Stimulated activated naive B cell treated with anti-CD40 and anti-IgM and Interleukin-4, amounts not matched to agents 10 μg/mL and 1 μg/mL and 100 μg/mL, for 72 hours (primary cell): ENCODE data around the gene MSI2.
"Not testable (repeated sequence)": the region's sequence is repeated elsewhere in the genome, so short reads cannot be mapped to it uniquely, and the experiment has no call there.

Experiments used
- ATAC-seq, 2 donors: fragments of 150-1000 bp; cut with Tn5 transposase; replicated peaks; 2 replicates each; pipeline ENCODE4 v1.10.0; 2021; ENCODE audit warnings: moderate library complexity in 1 of 2
- DNase-seq: peaks from one replicate; pipeline ENCODE4 v3.0.0; 2021
- H3K27ac Mint-ChIP-seq: one replicate; pipeline ENCODE4 v1.8.0; 2022; ENCODE audit warnings: mild to moderate bottlenecking, mixed read lengths
- H3K27me3 Mint-ChIP-seq, 2 donors: one replicate each; pipeline ENCODE4 v1.8.0; 2022; ENCODE audit warnings: mixed read lengths in 2 of 2
- H3K36me3 Mint-ChIP-seq, 2 donors: one replicate each; pipeline ENCODE4 v1.8.0; 2022; ENCODE audit warnings: mixed read lengths in 2 of 2, mild to moderate bottlenecking in 1 of 2
- H3K4me1 Mint-ChIP-seq, 2 donors: one replicate each; pipeline ENCODE4 v1.8.0; 2022; ENCODE audit warnings: mixed read lengths in 2 of 2, mild to moderate bottlenecking in 1 of 2
- H3K4me3 Mint-ChIP-seq, 2 donors: one replicate each; pipeline ENCODE4 v1.8.0; 2022; ENCODE audit warnings: mild to moderate bottlenecking in 2 of 2, mixed read lengths in 2 of 2, moderate library complexity in 1 of 2
- H3K9me3 Mint-ChIP-seq, 2 donors: one replicate each; pipeline ENCODE4 v1.8.0; 2022; ENCODE audit warnings: mixed read lengths in 2 of 2, mild to moderate bottlenecking in 1 of 2

Gene MSI2

DNA sequence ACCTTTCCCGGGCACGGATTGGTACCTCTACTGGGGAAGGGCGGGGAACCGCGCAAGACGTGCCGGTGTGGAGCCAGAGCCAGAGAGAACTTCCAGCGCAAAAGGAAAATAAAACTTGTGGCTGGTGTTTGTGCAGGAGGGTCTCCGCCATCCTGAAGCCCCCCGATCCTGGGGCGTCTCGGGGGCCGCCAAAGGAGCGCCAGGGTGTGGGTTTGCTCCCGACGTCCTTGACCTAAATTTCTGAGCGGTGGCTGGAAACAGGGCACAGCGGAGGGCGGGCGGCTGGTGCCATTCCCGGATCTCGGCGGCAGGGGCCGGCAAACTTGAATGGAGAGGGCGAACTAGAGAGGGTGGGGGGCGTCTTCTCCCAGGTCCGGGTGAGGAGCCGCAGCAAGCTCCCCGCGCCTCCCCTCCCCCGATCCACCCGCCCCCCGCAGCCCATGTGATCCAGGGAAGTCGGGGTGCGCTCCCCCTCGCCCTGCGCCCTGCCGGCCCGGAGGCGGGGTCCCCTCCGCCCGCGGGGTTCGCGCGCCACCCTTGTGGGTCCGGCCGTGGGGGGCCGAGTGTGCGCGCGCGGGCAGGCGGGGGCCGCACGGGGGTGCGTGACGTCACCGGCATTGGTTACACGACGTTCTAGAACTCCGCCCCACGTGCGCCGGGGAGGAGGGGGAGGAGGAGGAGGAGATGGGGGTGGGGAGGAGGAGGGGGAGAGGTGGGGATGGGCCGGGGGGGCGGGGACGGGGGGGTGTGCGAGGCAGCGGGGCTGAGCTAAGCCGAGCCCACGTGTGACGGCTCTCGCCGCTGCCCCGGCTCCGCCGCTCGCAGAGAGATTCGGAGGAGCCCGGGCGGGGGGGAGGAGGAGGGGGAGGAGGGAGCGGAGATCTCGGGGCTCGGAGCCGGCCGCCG, at the start of gene MSI2:
MSI2 (plus strand) TSS at position 748 of the 906 bp plus-strand sequence. CDS start 220 bp downstream, outside the sequence.
- no peaks in the 10 kb centered on the region for H3K27me3 Mint-ChIP-seq

DNA sequence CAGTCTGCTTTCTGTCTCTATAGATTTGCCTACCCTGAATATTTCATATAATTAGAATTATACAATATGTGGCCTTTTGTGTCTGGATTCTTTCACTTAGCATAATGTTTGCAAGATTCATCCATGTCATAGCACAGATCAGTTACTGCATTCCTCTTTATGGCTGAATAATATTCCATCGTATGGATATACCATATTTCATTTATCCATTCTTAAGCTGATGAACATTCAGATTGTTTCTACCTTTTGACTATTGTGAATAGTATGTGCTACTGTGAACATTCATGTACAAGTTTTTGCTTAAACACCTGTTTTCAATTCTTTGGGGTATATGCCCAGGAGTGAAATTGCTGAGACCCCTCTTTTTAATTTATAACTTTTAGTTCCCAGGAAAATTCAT, 49.4 kb upstream of the MSI2 start:
- DNase-seq (no peak), ATAC-seq (no peak)
- H3K9me3 Mint-ChIP-seq, result no peaks in the 10 kb centered on the region
- no peak overlapping the region for H3K4me3 Mint-ChIP-seq
- no peak overlapping the region for H3K27ac Mint-ChIP-seq
- no peaks in the 10 kb centered on the region for H3K36me3 Mint-ChIP-seq
- H3K27me3 Mint-ChIP-seq, result peaks cover 7 to 13% of the 10 kb centered on the region in 2 donors
- H3K4me1 Mint-ChIP-seq, result no peaks in the 10 kb centered on the region

More for the DNA sequence above, at the start of gene MSI2:
- H3K9me3 Mint-ChIP-seq, result peaks cover 1 to 4% of the 10 kb centered on the region in 2 donors
- DNase-seq, result peak; percentile 77
- ATAC-seq, result peak; percentile 76 to 79
- peaks cover 33 to 42% of the 10 kb centered on the region in 2 donors for H3K4me1 Mint-ChIP-seq
- H3K4me3 Mint-ChIP-seq, result peak within 1 kb of the TSS; percentile 93
- peak within 1 kb of the TSS; percentile 97 for H3K27ac Mint-ChIP-seq
- peaks cover 8 to 20% of the 10 kb centered on the region in 2 donors for H3K36me3 Mint-ChIP-seq

DNA sequence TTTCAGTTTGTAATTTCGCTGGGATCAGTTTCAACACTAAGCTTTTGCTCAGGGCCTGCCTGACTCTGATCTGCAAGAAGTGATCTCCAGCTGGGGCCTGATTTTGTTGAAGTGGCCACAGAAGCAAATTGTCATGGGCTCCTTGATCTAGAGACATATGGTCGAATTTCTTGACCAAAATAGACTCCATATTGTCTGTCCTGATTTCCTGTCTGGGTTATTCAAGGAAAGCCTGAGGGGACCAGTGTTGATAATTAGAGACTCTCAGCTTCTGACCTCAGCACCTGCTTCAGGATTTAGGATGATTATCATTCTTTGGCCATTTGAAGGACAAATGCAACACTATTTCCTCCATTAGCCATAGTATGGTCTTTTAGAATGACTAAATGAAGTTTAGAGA, 48.9 kb upstream of the MSI2 start:
- no peaks in the 10 kb centered on the region for H3K36me3 Mint-ChIP-seq
- no peak overlapping the region for H3K27ac Mint-ChIP-seq
- DNase-seq (no peak), ATAC-seq (no peak)
- no peak overlapping the region for H3K4me3 Mint-ChIP-seq
- peaks cover 12 to 16% of the 10 kb centered on the region in 2 donors for H3K27me3 Mint-ChIP-seq
- H3K9me3 Mint-ChIP-seq, result no peaks in the 10 kb centered on the region
- no peaks in the 10 kb centered on the region for H3K4me1 Mint-ChIP-seq

DNA sequence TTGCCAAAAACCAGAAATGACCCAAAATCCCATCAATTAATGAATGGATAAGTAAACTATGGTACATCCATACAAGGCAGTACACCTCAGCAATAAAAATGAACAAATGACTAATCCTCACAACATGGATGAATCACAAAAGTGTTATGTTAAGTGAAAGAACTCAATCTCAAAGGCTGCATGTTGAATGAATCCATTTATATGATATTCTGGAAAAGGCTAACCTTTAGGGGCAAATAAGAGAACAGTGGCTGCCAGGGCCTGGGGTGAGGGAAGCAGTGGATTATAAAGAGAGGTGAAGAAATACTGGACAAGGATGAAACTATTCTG, 46.1 kb upstream of the MSI2 start:
- no peak for ATAC-seq
- Mint-ChIP-seq H3K9me3 (peaks cover 0 to 4% of the 10 kb centered on the region in 2 donors), H3K36me3 (no peaks in the 10 kb centered on the region), H3K4me3 (no peak overlapping the region), H3K27ac (no peak overlapping the region), H3K4me1 (no peaks in the 10 kb centered on the region), H3K27me3 (peaks cover 18 to 29% of the 10 kb centered on the region in 2 donors)
- DNase-seq, result no peak

DNA sequence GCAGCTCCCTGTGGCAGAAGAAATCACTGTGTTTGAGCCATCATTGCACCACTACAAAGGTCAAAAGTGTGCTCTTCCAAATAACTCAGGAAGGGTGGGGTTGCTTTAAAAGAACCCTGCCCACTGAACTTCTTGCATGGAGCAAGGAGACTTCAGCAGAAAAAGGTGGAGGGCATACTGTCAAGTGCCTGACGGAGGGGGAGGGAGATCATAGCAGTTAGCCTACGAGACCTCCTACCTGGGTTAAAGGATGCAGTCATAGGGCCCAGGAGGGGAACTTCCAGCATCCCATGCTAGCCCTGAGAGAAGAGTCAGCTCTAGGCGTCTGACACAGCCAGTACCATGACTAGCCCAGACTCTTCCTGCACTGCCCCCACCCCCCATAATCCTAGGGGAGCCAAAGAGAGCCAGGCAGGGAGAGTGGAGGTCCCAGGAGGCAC, 45.3 kb upstream of the MSI2 start:
- Mint-ChIP-seq H3K9me3 (peaks cover 0 to 4% of the 10 kb centered on the region in 2 donors), H3K27ac (no peak overlapping the region), H3K36me3 (no peaks in the 10 kb centered on the region), H3K4me1 (no peaks in the 10 kb centered on the region), H3K4me3 (no peak overlapping the region), H3K27me3 (peaks cover 22 to 33% of the 10 kb centered on the region in 2 donors)
- ATAC-seq (no peak), DNase-seq (no peak)

DNA sequence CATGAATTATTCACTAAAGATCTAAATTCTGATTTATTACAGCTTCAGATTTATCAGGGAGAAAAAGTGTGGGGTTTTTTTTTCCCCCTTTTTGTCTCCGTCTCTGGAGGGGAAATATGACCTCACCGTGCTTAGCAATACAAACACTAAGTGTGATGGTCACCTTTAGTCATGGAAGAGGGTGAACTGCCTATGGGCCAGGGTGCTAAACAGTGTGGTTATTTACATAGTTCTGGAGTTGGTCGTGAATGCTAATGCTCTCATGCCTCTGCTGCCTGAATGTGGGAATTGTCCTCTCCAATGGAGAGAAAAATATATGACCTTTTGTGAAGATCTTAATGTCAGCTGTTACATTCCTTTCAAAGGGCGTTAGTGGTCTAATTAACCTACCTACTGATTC, 44.8 kb upstream of the MSI2 start:
- DNase-seq (no peak), ATAC-seq (no peak)
- no peak overlapping the region for H3K4me3 Mint-ChIP-seq
- peaks cover 22 to 33% of the 10 kb centered on the region in 2 donors for H3K27me3 Mint-ChIP-seq
- no peaks in the 10 kb centered on the region for H3K4me1 Mint-ChIP-seq
- no peaks in the 10 kb centered on the region for H3K36me3 Mint-ChIP-seq
- H3K27ac Mint-ChIP-seq, result no peak overlapping the region
- H3K9me3 Mint-ChIP-seq, result peaks cover 0 to 4% of the 10 kb centered on the region in 2 donors

DNA sequence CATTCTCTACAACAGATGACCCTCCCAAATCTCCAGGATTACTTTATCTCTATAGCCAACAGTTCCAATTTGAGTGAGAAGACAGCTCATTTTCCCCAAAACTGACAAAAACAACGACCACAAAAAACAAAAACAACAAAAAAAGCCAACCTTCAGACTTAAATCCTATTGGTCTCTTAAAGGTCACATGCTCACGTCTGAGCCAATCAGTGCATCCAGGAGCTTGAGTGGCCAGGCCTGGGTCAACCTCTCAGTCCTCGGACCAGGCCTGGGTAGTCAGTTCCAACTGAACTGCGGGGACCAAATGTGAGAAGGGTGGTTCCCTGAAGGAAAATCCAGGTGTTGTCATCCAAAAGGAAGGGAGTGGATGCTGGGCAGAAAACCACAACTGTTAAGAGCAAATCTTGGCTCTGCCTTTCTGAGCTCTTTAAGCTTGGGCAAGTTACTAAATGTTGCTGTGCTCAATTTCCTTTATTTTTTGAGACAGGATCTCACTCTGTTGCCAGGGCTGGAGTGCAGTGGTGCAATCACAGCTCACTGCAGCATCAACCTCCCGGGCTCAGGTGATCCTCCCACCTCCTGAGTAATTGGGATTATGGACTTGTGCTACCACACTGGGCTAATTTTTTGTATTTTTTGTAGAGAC, 43.0 kb upstream of the MSI2 start:
- no peaks in the 10 kb centered on the region for H3K4me1 Mint-ChIP-seq
- H3K4me3 Mint-ChIP-seq, result no peak overlapping the region
- no peak overlapping the region for H3K27ac Mint-ChIP-seq

DNA sequence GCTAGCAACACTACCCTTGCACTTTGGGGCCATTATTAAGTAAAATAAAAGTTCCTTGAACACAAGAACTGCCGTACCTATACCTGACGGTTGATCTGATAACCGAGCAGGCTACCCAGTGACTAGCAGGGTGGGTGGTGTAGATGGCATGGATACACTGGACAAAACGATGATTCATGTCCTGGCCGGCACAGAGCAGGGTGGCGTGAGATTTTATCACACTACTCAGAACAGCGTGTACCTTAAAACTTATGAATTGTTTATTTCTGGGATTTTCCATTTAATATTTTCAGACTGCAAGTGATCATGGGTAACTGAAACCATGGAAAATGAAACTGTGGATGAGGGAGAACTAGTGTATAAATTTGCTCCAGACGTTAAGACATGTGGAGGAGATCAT, 41.0 kb upstream of the MSI2 start:
- Mint-ChIP-seq H3K4me1 (no peaks in the 10 kb centered on the region), H3K4me3 (no peak overlapping the region), H3K9me3 (peaks cover 0 to 4% of the 10 kb centered on the region in 2 donors), H3K27ac (no peak overlapping the region), H3K27me3 (peaks cover 20 to 33% of the 10 kb centered on the region in 2 donors), H3K36me3 (no peaks in the 10 kb centered on the region)
- ATAC-seq (no peak), DNase-seq (no peak)

More for the DNA sequence above, 43.0 kb upstream of the MSI2 start:
- no peaks in the 10 kb centered on the region for H3K36me3 Mint-ChIP-seq
- peaks cover 22 to 33% of the 10 kb centered on the region in 2 donors for H3K27me3 Mint-ChIP-seq
- ATAC-seq (no peak), DNase-seq (no peak)
- H3K9me3 Mint-ChIP-seq, result peaks cover 0 to 4% of the 10 kb centered on the region in 2 donors

DNA sequence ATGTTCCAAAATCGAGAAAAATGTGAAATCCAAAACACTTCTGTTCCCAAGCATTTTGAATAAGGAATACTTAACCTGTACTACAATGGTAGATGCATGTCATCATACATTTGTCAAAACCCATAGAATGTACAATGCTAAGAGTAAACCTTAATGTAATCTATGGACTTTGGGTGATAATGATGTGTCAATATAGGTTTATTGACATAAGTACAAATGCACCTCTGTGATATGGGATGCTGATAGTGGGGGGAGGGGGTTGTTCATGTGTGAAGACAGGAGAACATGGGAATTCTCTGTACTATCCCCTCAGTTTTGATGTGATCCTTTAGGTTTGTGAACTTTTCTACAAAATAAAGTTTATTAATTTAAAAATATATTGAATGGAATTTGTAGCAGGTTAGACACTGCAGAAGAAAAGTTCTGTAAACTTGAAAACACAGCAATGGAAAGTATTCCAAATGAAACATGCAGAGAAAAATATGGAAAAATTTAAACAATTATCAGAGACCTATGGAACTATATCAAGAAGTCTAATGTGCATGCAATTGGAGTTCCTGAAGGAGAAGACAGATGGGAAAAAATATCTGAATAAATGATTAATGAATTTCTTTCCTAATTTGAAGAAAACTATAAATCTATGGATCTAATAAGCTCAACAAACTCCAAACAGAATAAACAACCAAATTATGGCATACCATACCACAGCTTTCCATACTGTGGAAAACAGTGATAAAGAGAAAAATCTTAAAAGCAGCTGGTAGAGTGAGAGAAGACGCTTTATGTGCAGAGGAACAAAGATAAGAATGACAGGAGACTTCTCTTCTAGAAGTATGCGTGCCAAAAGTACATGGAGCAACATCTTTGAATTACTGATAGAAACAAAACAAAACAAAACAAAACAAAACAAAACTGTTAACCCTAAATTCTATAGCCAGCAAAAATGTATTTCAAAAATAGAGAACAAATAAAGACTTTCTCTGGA, 34.7 kb upstream of the MSI2 start:
- DNase-seq, result no peak
- H3K4me1 Mint-ChIP-seq, result no peaks in the 10 kb centered on the region
- no peak overlapping the region for H3K4me3 Mint-ChIP-seq
- peaks cover 5 to 13% of the 10 kb centered on the region in 2 donors for H3K9me3 Mint-ChIP-seq
- H3K27ac Mint-ChIP-seq, result no peak overlapping the region
- H3K36me3 Mint-ChIP-seq, result no peaks in the 10 kb centered on the region
- H3K27me3 Mint-ChIP-seq, result no peaks in the 10 kb centered on the region
- no peak for ATAC-seq

DNA sequence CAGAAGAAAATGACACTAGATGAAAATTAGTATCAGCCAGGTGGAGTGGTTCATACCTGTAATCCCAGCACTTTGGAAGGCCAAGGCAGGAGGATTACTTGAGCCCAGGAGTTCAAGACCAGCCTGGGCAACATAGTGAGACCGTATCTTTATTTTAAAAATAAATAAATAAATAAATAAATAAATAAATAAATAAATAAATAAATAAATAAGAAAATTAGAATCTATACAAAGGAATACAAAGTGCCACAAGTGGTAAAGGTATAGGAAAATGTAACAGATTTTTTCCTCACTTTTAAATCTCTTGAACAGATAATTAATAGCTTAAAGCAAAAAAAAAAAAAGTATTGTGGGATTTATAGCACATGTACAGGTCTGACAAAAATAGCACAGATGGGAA, 33.9 kb upstream of the MSI2 start:
- H3K36me3 Mint-ChIP-seq, H3K4me1 Mint-ChIP-seq, DNase-seq, H3K4me3 Mint-ChIP-seq, ATAC-seq, H3K27me3 Mint-ChIP-seq, H3K27ac Mint-ChIP-seq: not testable (repeated sequence)
- H3K9me3 Mint-ChIP-seq, result peaks cover 5 to 13% of the 10 kb centered on the region in 2 donors

DNA sequence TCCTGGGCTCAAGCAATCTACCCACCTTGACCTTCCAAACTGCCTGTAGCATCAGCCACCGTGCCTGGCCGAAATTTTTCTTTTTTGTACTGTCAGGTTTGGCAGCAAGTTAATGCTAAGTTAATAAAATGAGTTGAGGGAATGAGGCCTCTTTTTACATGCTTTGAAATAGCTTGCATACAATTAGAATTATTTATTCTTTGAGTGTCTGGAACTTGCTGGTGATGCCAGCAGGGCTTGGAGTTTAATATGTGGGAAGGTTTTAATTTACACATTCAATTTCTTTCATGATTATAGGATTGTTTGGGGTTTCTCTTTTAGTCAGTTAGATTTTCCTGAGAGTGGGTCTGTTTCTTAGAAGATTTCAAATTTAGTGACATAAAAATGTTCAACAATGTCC, 31.2 kb upstream of the MSI2 start:
- peaks cover 7 to 9% of the 10 kb centered on the region in 2 donors for H3K27me3 Mint-ChIP-seq
- peaks cover 5 to 13% of the 10 kb centered on the region in 2 donors for H3K9me3 Mint-ChIP-seq
- peak overlapping the region; percentile 42 for H3K27ac Mint-ChIP-seq
- no peaks in the 10 kb centered on the region for H3K36me3 Mint-ChIP-seq
- no peak overlapping the region for H3K4me3 Mint-ChIP-seq
- DNase-seq (no peak), ATAC-seq (no peak)
- H3K4me1 Mint-ChIP-seq, result no peaks in the 10 kb centered on the region

DNA sequence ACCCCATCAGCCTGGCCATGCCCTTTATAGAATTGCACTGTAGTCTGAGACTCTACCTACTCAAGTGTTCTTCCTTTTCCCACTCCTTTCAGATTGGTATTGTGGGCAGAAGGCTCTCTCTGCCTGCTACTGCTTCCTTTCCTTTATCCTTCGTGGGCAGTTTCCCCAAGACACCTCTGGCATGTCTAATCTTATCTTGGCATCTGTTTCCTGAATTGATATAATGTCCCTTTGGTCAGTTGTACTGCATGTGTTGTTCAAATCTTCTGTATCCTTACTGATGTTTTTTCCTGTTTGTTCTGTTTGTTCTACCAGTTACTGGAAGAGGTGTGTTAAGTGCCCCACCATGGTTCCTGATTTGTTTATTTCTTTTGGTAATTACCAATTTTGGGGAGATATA, 29.5 kb upstream of the MSI2 start:
- no peak for DNase-seq
- Mint-ChIP-seq H3K36me3 (no peaks in the 10 kb centered on the region), H3K9me3 (peaks cover 3% of the 10 kb centered on the region in 2 donors), H3K27me3 (peaks cover 7 to 12% of the 10 kb centered on the region in 2 donors), H3K4me3 (no peak overlapping the region), H3K27ac (no peak overlapping the region), H3K4me1 (no peaks in the 10 kb centered on the region)
- no peak for ATAC-seq

DNA sequence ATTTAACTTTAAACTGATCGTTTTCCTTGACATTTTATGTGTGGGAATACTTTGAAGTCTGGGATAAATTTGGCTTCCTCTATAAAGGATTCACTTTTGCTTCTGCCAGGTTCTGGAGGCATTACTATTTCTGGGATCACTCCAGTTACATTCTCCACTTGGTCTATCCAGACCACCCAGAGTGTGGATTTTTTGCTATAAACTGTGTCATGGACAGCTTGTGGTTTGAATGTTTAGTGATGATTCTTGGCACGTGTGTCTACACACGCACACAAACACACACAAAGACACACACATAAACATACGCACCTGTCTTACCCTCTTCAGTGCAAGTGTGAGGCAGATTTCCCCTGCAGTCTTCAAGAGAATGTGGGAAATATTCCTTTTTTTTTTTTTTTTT, 27.4 kb upstream of the MSI2 start:
- H3K27ac Mint-ChIP-seq, result no peak overlapping the region
- peaks cover 7 to 15% of the 10 kb centered on the region in 2 donors for H3K27me3 Mint-ChIP-seq

More for the DNA sequence above, 27.4 kb upstream of the MSI2 start:
- H3K36me3 Mint-ChIP-seq, result no peaks in the 10 kb centered on the region
- DNase-seq (no peak), ATAC-seq (no peak)
- no peaks in the 10 kb centered on the region for H3K4me1 Mint-ChIP-seq
- H3K9me3 Mint-ChIP-seq, result no peaks in the 10 kb centered on the region
- no peak overlapping the region for H3K4me3 Mint-ChIP-seq
